ENCODE data around the gene LBR.

Gene LBR

GRCh38 chr1:225460737-225461532, 33.1 kb upstream of the LBR start:
- Histone ChIP-seq H4K20me1 (ENCODE audit: insufficient read depth, low read length) (no peaks in the 10 kb centered on the region), H3K27ac (ENCODE audit: low read length) (peak overlapping the region; percentile 38), H2AFZ (ENCODE audit: low read depth, low read length) (no peak overlapping the region), H3K9ac (ENCODE audit: low read depth, low read length) (0 out of 2 replicates have a peak overlapping the region, but pooled peaks have one; percentile 12), H3K79me2 (ENCODE audit: insufficient read depth, low read length) (no peaks in the 10 kb centered on the region), H3K4me1 (ENCODE audit: insufficient read depth, low read length) (peaks cover 25% of the 10 kb centered on the region), H3K27me3 (ENCODE audit: insufficient read depth, low read length, poor library complexity) (no peaks in the 10 kb centered on the region), H3K4me3 (ENCODE audit: low read depth in 1 of 2, low read length in 2 of 2) (no peak overlapping the region), H3K9me3 (ENCODE audit: insufficient read depth, low read length, severe bottlenecking) (no peaks in the 10 kb centered on the region), H3K36me3 (ENCODE audit: insufficient read depth, low read length) (no peaks in the 10 kb centered on the region), H3K4me2 (ENCODE audit: insufficient read depth, low read length) (no peak overlapping the region)
- TF ChIP-seq EZH2 (IDR thresholded peaks at IDR 0.05; ENCODE audit: borderline replicate concordance, low read depth, low read length, severe bottlenecking): no peak
- TF ChIP-seq, protein P1, sequence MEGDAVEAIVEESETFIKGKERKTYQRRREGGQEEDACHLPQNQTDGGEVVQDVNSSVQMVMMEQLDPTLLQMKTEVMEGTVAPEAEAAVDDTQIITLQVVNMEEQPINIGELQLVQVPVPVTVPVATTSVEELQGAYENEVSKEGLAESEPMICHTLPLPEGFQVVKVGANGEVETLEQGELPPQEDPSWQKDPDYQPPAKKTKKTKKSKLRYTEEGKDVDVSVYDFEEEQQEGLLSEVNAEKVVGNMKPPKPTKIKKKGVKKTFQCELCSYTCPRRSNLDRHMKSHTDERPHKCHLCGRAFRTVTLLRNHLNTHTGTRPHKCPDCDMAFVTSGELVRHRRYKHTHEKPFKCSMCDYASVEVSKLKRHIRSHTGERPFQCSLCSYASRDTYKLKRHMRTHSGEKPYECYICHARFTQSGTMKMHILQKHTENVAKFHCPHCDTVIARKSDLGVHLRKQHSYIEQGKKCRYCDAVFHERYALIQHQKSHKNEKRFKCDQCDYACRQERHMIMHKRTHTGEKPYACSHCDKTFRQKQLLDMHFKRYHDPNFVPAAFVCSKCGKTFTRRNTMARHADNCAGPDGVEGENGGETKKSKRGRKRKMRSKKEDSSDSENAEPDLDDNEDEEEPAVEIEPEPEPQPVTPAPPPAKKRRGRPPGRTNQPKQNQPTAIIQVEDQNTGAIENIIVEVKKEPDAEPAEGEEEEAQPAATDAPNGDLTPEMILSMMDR (IDR thresholded peaks at IDR 0.05; ENCODE audit: borderline replicate concordance, extremely low read depth, low read length, poor library complexity, severe bottlenecking): no peak
- ATAC-seq (ENCODE audit: insufficient read depth, low read depth): peak; percentile 63
- DNase-seq: peak; percentile 46

DNA sequence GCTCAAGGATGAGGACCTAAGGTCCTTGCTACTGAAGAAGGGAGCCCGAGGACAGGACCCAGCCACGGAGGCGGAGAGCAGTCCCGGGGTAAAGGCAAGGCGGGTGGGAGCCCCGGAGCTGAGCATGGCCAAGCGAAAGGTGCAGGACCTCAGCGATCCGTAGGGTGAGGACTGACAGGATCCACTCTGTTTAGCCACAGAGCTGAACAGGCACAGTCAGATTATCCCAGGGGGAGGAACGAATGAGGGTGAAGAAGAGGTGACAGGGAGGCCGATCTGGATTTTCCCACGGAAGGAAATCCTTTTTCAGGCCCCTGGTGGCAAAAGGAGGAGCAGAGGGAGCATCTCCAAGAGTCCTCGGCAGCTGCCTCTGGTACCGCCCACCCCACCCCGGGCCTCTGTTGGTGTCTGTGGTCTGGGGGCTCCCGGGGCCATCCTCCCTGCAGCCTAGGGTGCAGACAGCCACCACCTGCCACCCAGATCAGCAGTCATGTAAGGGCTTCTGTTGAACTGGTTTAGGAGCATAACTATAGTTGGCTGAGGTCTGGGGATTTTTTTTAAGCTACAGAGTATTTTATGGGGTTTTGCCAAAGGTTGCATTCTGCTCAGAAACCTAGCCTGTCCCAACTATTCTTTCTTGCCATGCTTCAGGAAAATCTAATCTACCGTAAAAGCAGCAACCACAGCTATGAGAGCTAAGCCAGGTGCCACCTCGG, 32.3 kb upstream of the LBR start:
- ATAC-seq (ENCODE audit: insufficient read depth, low read depth) (peak; percentile 93), DNase-seq (peak; percentile 80)
- no peaks in the 10 kb centered on the region for H4K20me1 ChIP-seq (ENCODE audit: insufficient read depth, low read length)
- no peak overlapping the region for H3K4me2 ChIP-seq (ENCODE audit: insufficient read depth, low read length)
- no peaks in the 10 kb centered on the region for H3K27me3 ChIP-seq (ENCODE audit: insufficient read depth, low read length, poor library complexity)
- TF ChIP-seq, protein P1 (IDR thresholded peaks at IDR 0.05; ENCODE audit: borderline replicate concordance, extremely low read depth, low read length, poor library complexity, severe bottlenecking): no peak
- TF ChIP-seq EZH2 (IDR thresholded peaks at IDR 0.05; ENCODE audit: borderline replicate concordance, low read depth, low read length, severe bottlenecking): no peak
- H2AFZ ChIP-seq (ENCODE audit: low read depth, low read length): 0 out of 2 replicates have a peak overlapping the region, but pooled peaks have one; percentile 11
- no peaks in the 10 kb centered on the region for H3K79me2 ChIP-seq (ENCODE audit: insufficient read depth, low read length)
- H3K36me3 ChIP-seq (ENCODE audit: insufficient read depth, low read length): no peaks in the 10 kb centered on the region
- H3K27ac ChIP-seq (ENCODE audit: low read length): peak overlapping the region; percentile 38
- H3K4me3 ChIP-seq (ENCODE audit: low read depth in 1 of 2, low read length in 2 of 2): no peak overlapping the region
- H3K9ac ChIP-seq (ENCODE audit: low read depth, low read length): no peak overlapping the region
- peaks cover 20% of the 10 kb centered on the region for H3K4me1 ChIP-seq (ENCODE audit: insufficient read depth, low read length)
- no peaks in the 10 kb centered on the region for H3K9me3 ChIP-seq (ENCODE audit: insufficient read depth, low read length, severe bottlenecking)

- Histone ChIP-seq H3K27me3 (ENCODE audit: insufficient read depth, low read length, poor library complexity) (no peaks in the 10 kb centered on the region), H3K4me3 (ENCODE audit: low read depth in 1 of 2, low read length in 2 of 2) (no peak overlapping the region), H3K27ac (ENCODE audit: low read length) (no peak overlapping the region), H3K79me2 (ENCODE audit: insufficient read depth, low read length) (no peaks in the 10 kb centered on the region), H3K4me2 (ENCODE audit: insufficient read depth, low read length) (no peak overlapping the region), H3K9ac (ENCODE audit: low read depth, low read length) (no peak overlapping the region), H2AFZ (ENCODE audit: low read depth, low read length) (no peak overlapping the region), H3K9me3 (ENCODE audit: insufficient read depth, low read length, severe bottlenecking) (no peaks in the 10 kb centered on the region), H3K36me3 (ENCODE audit: insufficient read depth, low read length) (no peaks in the 10 kb centered on the region), H4K20me1 (ENCODE audit: insufficient read depth, low read length) (no peaks in the 10 kb centered on the region), H3K4me1 (ENCODE audit: insufficient read depth, low read length) (peaks cover 20% of the 10 kb centered on the region)
- no peak for DNase-seq
- no peak for ATAC-seq (ENCODE audit: insufficient read depth, low read depth)
- no peak for TF ChIP-seq EZH2 (IDR thresholded peaks at IDR 0.05; ENCODE audit: borderline replicate concordance, low read depth, low read length, severe bottlenecking)
- TF ChIP-seq, protein P1 (IDR thresholded peaks at IDR 0.05; ENCODE audit: borderline replicate concordance, extremely low read depth, low read length, poor library complexity, severe bottlenecking): no peak
Observed at GRCh38 chr1:225458222-225458631, 30.4 kb upstream of the LBR start.
